ENCODE measurements around the gene IL10RB.

GRCh38 chr21:33292724-33293123, 26.6 kb downstream of the IL10RB start:
- TF ChIP-seq CTCF (conservative IDR thresholded peaks at IDR 0.05) (no peak), ZFX (IDR thresholded peaks at IDR 0.05) (no peak)
